ENCODE data around the gene BACE1-AS.

GRCh38 chr11:117292616-117293015 lies 1.5 kb downstream of the BACE1-AS start:
- TF ChIP-seq ATOH8 (CRISPR knock-in tag; IDR thresholded peaks at IDR 0.05; ENCODE audit: low read depth), result no peak
- no peak for TF ChIP-seq CTCF (IDR thresholded peaks at IDR 0.05)
- TF ChIP-seq EP300 (IDR thresholded peaks at IDR 0.05), result no peak
- no peak for TF ChIP-seq NPAS2 (CRISPR knock-in tag; IDR thresholded peaks at IDR 0.05; ENCODE audit: borderline replicate concordance)
- TF ChIP-seq, protein P1, sequence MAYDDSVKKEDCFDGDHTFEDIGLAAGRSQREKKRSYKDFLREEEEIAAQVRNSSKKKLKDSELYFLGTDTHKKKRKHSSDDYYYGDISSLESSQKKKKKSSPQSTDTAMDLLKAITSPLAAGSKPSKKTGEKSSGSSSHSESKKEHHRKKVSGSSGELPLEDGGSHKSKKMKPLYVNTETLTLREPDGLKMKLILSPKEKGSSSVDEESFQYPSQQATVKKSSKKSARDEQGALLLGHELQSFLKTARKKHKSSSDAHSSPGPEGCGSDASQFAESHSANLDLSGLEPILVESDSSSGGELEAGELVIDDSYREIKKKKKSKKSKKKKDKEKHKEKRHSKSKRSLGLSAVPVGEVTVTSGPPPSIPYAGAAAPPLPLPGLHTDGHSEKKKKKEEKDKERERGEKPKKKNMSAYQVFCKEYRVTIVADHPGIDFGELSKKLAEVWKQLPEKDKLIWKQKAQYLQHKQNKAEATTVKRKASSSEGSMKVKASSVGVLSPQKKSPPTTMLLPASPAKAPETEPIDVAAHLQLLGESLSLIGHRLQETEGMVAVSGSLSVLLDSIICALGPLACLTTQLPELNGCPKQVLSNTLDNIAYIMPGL (CRISPR knock-in tag; IDR thresholded peaks at IDR 0.05; ENCODE audit: borderline replicate concordance), result no peak
- no peak for TF ChIP-seq POLR2AphosphoS2 (conservative IDR thresholded peaks at IDR 0.05; ENCODE audit: low read length)
- TF ChIP-seq RAD21 (conservative IDR thresholded peaks at IDR 0.05 in 1 of 2, IDR thresholded peaks at IDR 0.05 in 1 of 2), result no peak
- TF ChIP-seq, protein P2, sequence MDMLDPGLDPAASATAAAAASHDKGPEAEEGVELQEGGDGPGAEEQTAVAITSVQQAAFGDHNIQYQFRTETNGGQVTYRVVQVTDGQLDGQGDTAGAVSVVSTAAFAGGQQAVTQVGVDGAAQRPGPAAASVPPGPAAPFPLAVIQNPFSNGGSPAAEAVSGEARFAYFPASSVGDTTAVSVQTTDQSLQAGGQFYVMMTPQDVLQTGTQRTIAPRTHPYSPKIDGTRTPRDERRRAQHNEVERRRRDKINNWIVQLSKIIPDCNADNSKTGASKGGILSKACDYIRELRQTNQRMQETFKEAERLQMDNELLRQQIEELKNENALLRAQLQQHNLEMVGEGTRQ (IDR thresholded peaks at IDR 0.05), result no peak
- no peak for TF ChIP-seq POLR2A (IDR thresholded peaks at IDR 0.05; ENCODE audit: low read length)
- no peak for TF ChIP-seq CHD2 (IDR thresholded peaks at IDR 0.05; ENCODE audit: low read length, partially characterized antibody)
- no peak for TF ChIP-seq ZC3H11A (IDR thresholded peaks at IDR 0.05)
- TF ChIP-seq JUNB (IDR thresholded peaks at IDR 0.05), result no peak
- TF ChIP-seq BHLHE40 (IDR thresholded peaks at IDR 0.05; ENCODE audit: low read depth, low read length), result no peak
- TF ChIP-seq HDAC2 (IDR thresholded peaks at IDR 0.05), result no peak

Measured in A549 (cell line).